NCI-H1436 (cell line): ENCODE results near the gene INS.
"Not testable (repeated sequence)": the region's sequence is repeated elsewhere in the genome, so short reads cannot be mapped to it uniquely, and the experiment has no call there.

Experiments used
- DNase-seq: peaks from one replicate; lab custom pipeline; 2025; lab: John Stamatoyannopoulos, UW

The INS gene

GRCh38 chr11:2198621-2199365 lies 37.8 kb upstream of the INS start:
- no peak for DNase-seq

GRCh38 chr11:2197771-2198520 lies 36.9 kb upstream of the INS start:
- no peak for DNase-seq

DNA sequence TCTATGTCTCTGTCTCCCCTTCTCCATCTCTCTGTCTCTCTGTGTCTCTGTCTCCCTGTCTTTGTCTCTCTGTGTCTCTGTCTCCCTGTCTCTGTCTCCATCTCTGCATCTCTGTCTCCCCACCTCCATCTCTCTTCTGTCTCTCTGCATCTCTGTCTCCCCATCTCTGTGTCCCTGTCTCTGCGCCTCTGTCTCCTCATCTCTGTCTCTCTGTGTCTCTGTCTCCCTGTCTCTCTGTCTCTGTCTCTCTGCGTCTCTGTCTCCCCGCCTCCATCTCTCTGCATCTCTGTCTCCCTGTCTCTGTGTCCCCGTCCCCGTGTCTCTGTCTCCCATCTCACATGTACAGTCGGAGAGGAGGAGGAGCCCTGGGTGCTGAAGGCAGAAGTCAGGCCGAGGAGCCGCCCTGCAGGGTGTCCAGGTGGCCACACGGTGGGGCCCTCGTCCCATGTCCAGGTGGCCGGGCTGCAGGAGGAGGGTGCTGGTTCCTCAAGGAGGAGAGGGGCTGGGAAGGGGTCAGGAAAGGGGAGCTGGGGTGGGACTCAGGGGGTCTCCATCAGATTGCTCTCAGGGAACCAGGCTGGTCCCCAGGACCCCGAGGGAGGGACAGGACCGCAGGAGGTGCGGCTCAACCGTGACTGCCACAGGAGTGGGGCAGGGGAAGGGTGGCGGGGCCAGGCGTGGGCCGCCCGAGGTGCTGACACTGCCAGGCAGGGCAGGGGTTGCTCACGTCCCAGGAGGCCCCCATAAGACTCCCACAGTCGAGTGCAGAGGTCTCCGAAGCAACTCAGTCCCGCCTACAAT lies 36.2 kb upstream of the INS start:
- DNase-seq = peak; percentile 71

GRCh38 chr11:2195756-2196088 lies 34.7 kb upstream of the INS start:
- no peak for DNase-seq

DNA sequence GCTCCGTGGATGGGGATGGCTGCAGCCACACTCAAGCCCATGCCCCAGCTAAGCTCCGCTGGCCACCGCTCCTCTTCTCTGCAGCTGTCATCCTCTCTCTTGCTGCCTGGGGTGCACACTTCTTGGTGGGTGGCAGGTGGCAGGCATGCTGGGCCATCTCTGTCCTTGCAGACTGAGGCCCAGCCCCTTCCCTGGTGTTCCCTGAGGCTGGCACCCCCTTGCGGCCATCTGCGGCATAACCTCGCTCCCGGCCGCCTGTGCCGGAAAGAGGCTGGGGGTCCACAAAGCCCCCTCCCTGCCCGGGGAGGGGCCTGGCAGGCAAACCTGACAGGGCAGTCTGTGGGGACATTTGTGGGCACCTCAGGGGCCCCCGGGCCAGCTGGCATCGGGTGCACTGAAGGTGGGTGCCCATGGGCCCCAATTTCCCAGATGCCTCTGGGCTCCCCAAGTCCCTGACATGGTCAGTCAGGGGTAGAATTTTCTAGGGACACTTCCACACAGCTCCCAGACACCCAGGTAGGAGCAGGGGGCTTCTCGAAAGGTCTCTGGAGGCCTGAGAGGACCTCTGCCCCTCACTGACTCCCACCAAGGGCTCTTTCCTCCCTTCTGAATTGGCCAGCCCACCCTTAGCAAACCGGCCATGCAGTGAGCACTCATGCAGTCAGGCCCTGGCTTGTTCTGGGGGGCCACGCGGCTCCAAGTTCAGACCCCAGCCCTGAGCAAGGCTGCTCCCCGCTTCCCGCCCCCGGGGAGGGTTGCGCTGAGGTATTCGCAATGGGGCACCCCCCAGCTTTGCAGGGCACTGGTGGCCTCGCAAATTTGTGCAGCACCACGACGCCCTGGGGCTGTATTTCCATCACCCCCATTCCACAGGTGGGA lies 34.1 kb upstream of the INS start:
- DNase-seq = peak; percentile 54

GRCh38 chr11:2193888-2194595 lies 33.0 kb upstream of the INS start:
- DNase-seq = not testable (repeated sequence)

- DNase-seq = no peak
These were observed 32.3 kb upstream of the INS start for GRCh38 chr11:2193099-2193887.

DNA sequence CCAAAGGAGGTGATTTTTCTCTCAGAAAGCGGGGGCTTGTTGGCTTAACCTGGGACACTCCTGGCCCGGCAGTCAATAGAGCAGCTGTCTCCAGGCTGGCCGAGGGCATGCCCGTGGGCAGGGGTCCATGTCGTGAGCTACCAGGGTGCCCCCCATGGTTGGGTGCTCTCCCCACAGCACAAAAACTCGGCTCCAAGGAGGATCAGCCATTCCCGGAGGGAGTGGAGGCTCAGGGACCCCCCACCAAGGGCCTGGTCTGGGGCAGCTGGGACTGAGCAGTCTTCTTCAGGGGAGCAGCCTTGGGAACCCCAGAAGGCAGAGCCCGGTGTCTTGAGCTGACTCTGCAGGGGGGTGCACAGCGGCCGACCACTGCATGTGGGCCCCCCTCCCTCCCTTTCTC lies 31.4 kb upstream of the INS start:
- no peak for DNase-seq

DNA sequence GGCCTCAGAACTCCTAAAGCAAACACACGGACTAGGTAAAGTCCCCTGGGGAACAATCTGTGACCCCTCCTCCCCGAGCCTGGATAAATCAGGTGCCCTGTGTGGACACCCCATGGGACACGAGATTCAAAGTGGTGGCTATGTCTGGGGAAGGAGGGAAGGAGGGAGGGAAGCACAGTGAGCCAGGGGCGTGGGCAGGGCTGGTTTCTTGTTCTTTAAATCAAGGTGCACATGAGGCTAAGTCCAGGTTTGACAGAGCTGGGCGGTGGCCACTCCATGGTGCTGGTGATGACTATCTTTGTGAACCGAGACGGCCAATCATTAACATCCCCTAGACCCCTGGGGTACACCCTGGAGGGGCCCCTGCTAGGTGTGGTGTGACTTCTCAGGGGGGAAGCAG lies 30.9 kb upstream of the INS start:
- DNase-seq = no peak

DNA sequence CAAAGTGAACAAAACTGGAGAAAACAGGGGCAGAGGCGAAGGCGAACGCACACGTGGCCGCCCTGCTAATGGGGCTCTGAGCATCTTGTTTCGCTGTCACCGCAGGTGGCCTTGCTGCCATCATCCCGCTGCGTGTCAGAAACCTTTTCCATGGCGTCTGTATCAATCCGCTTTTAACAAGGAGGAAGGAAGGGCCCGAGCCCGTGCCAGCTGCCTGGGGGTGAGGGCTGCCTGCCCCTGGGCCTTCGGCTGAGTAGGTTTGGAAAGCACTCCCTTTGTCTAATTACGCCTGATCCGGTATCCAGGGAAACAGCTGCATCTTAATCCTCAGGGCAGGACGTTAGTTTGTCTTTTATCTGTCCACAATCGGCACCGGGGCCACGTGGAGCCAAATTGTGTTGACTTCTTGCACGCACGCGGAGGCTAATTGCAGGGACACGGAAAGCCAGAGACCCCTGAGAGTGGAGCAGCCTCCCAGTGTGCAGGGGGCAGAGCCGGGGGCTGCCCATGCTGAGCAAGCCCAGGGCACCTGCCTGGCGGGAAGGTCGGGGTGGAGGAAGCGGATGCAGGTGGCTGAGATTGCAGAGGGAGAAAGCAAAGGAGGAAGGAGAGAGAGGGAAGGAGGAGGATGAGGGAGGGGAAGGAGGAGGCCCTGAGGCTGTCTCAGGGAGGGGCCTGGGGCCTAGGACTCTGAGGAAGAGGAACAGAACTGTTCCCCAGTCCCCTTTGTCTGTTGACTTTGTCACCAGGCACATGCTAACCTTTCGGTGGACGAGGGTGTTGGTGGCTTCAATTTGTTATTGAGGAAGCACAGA lies 29.9 kb upstream of the INS start:
- DNase-seq = peak; percentile 64

GRCh38 chr11:2189938-2190656 lies 29.1 kb upstream of the INS start:
- DNase-seq = no peak

GRCh38 chr11:2188745-2189144 lies 27.7 kb upstream of the INS start:
- no peak for DNase-seq

DNA sequence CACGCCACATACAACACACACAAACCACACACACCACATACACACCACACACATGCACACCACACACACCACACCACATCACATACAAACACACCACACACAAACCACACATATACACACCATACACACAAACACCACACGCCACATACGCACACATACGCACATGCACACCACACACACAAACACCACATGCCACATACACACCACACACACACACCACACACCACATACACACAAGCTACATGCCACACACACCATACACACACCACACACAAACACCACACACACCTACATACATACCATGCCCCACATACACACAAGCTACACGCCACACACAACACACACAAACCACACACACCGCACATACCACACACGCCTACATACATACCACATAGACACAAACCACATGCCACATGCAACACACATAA lies 26.3 kb upstream of the INS start:
- DNase-seq = no peak

- DNase-seq = peak; percentile 78
These were observed 25.8 kb upstream of the INS start for GRCh38 chr11:2186669-2187279.

DNA sequence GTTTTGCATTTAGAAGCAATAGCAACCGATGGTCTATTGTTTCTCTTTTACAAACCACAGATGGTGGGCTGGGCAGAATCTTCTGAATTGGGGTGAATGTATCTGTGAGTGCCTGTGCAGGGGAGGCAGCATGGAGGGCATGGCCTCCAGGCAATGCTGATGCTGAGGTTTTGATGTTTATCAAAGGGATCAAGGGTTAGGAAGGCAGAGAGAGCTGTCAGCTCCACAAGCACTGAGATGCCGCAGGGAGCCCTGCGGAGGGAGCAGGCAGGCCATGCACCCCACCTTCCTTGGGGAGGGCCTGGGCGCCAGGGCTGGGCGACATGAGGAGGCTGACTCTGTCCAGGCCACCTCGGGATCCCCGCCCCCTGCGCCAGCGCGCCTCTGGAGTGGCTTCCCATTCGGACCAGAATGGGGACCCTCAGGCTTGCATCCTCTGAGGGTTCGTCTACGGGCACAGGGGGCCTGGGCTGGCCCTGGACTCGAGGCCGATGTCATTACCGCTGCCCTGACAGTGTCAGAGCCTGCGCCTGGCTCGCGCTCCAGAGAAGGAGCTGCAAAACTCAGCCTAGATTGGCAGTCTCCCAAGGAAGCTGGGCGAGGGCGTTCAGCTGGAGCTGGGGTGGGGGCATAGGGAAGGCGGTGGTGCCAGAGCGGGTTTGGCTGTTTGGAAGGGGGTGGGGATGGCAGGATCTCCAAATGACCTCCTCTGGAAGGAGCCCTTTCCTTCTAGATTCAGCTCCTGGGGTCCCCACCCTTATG lies 24.5 kb upstream of the INS start:
- DNase-seq = no peak

DNA sequence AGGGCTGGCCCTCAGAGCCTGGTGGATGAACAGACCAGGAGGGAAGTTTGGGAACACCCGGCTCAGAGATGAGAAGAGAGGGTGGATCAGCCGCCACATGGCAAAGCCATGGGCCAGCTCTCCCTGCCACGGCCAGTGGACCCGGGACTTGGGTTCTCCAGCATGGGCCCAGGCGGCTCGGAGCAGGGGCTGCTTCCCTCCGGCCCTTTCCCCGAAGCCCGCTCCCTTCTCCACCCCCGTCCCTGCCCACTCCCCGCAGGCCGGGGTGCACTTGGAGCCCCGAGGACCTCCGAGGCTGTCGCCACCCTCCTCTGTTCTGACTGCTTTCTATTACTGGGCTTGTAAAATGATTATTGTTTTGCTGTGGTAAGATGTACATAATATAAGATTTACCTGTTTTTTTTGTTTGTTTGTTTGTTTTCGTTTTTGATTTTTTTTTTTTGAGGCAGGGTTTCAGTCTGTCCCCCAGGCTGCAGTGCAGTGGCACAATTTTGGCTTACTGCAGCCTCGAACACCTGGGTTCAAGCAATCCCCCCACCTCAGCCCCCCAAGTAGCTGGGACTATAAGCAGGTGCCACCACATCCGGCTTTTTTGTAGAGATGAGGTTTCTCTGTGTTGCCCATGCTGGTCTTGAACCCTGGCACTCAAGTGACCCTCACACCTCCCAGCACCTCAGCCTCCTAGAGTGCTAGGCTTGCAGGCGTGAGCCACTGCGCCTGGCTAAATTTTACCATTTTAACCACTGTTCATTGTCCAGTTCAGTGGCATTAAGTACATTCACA lies 21.9 kb upstream of the INS start:
- DNase-seq = no peak

- no peak for DNase-seq
These were observed 21.1 kb upstream of the INS start for GRCh38 chr11:2182075-2182474.
